HepG2 (cell line): Measurements from ENCODE around the gene AXIN2. TPM values are rescaled to one million over a fixed set of nuclear protein-coding genes. Genes with fewer than 3 reads are reported as not detected.

Experiments
- CBX5 ChIP-seq: sonication (generic); formaldehyde crosslinking; IDR thresholded peaks from 2 replicates; pipeline ENCODE4 v1.4.0; 2020; ENCODE audit warnings: missing genetic modification reagents, borderline replicate concordance
- FOSL2 ChIP-seq: sonication (generic); formaldehyde crosslinking; IDR thresholded peaks from 2 replicates; pipeline ENCODE4 v1.4.0; 2020; ENCODE audit warnings: missing genetic modification reagents
- FOXA3 ChIP-seq: IDR thresholded peaks from 2 replicates; pipeline ENCODE4 v1.6.1; 2016; ENCODE audit warnings: missing genetic modification reagents, missing compliant biosample characterization
- HDAC2 ChIP-seq: sonication (generic); formaldehyde crosslinking; IDR thresholded peaks from 2 replicates; pipeline ENCODE4 v1.4.0; 2020; ENCODE audit warnings: missing genetic modification reagents
- HIVEP1 ChIP-seq: sonication (generic); formaldehyde crosslinking; IDR thresholded peaks from 2 replicates; pipeline ENCODE4 v1.4.0; 2020; ENCODE audit warnings: mild to moderate bottlenecking, missing genetic modification reagents
- IKZF4 ChIP-seq: sonication (generic); formaldehyde crosslinking; IDR thresholded peaks from 2 replicates; pipeline ENCODE4 v1.5.1; 2020; ENCODE audit warnings: borderline replicate concordance, mild to moderate bottlenecking, low read depth, missing genetic modification reagents; ENCODE audit errors: not compliant biosample characterization
- KLF13 ChIP-seq: sonication (generic); formaldehyde crosslinking; IDR thresholded peaks from 2 replicates; pipeline ENCODE4 v1.4.0; 2020; ENCODE audit warnings: mild to moderate bottlenecking, missing genetic modification reagents
- MTF2 ChIP-seq: sonication (generic); formaldehyde crosslinking; IDR thresholded peaks from 2 replicates; pipeline ENCODE4 v1.5.0; 2020; ENCODE audit warnings: missing genetic modification reagents, borderline replicate concordance
- NFE2L2 ChIP-seq: fragments of 150-350 bp; IDR thresholded peaks from 2 replicates; pipeline ENCODE4 v1.6.1; 2014; ENCODE audit warnings: low read length
- NRL ChIP-seq: sonication (generic); formaldehyde crosslinking; IDR thresholded peaks from 2 replicates; pipeline ENCODE4 v1.5.0; 2020; ENCODE audit warnings: missing genetic modification reagents, mild to moderate bottlenecking, moderate library complexity, borderline replicate concordance
- PTBP1 ChIP-seq: fragments of 200-400 bp; formaldehyde crosslinking; IDR thresholded peaks from 2 replicates; pipeline ENCODE4 v1.6.1; 2018; ENCODE audit warnings: low read length, low read depth; ENCODE audit not compliant: poor library complexity, severe bottlenecking
- SIX4 ChIP-seq: sonication (generic); formaldehyde crosslinking; IDR thresholded peaks from 2 replicates; pipeline ENCODE4 v1.4.0; 2020; ENCODE audit warnings: missing genetic modification reagents
- SMYD3 ChIP-seq: sonication (generic); formaldehyde crosslinking; IDR thresholded peaks from 2 replicates; pipeline ENCODE4 v1.8.1; 2023; ENCODE audit warnings: mild to moderate bottlenecking, missing genetic modification reagents
- TRIM22 ChIP-seq: fragments of 450-650 bp; IDR thresholded peaks from 2 replicates; pipeline ENCODE4 v1.6.1; 2017
- ZNF556 ChIP-seq: sonication (generic); formaldehyde crosslinking; IDR thresholded peaks from 2 replicates; pipeline ENCODE4 v1.4.0; 2020; ENCODE audit warnings: mild to moderate bottlenecking, missing genetic modification reagents, borderline replicate concordance
- ZNF567 ChIP-seq: sonication (generic); formaldehyde crosslinking; IDR thresholded peaks from 2 replicates; pipeline ENCODE4 v1.8.1; 2023; ENCODE audit warnings: mild to moderate bottlenecking, missing genetic modification reagents, borderline replicate concordance
- polyA plus RNA-seq, 8 experiments: library from polyadenylated mRNA; depleted of rRNA in 3 of 8; stranded (reverse) in 7 of 8; unstranded in 1 of 8; fragments of >200 nt; fragmentation: Illumina TruSeq in 4 of 8; extraction: Trizol in 4 of 8; gene quantifications; 2 replicates each; pipeline versions ENCODE4 v1.2.1 to v1.2.3, GENCODE V29; 2011 to 2016; ENCODE audit warnings: low read depth in 4 of 8, missing spikeins in 1 of 8, mixed read lengths in 1 of 8; ENCODE audit not compliant: insufficient read depth in 1 of 8
- total RNA-seq, 5 experiments: library from RNA; depleted of rRNA; stranded (reverse); fragments of >200 nt; fragmentation: Illumina TruSeq; extraction: Trizol; gene quantifications; 2 replicates each; pipeline ENCODE4 v1.2.3, GENCODE V29; 2016; ENCODE audit warnings: low read depth in 1 of 5
- TF ChIP-seq, protein P1 (sequence below): sonication (generic); formaldehyde crosslinking; IDR thresholded peaks from 2 replicates; pipeline ENCODE4 v1.5.1; 2020; ENCODE audit warnings: mild to moderate bottlenecking, moderate library complexity, missing genetic modification reagents
- TF ChIP-seq, protein P2 (sequence below), 2 experiments: fragments of 450-650 bp in 1 of 2; sonication (generic) in 1 of 2; formaldehyde crosslinking; IDR thresholded peaks; 2 replicates each; pipeline versions ENCODE4 v1.5.0 to v1.8.0; 2020 to 2022; ENCODE audit warnings: mild to moderate bottlenecking in 1 of 2, missing genetic modification reagents in 1 of 2
- TF ChIP-seq, protein P3 (sequence below): sonication (generic); formaldehyde crosslinking; IDR thresholded peaks from 2 replicates; pipeline ENCODE4 v1.5.1; 2020; ENCODE audit warnings: mild to moderate bottlenecking, missing genetic modification reagents, moderate library complexity
- TF ChIP-seq, protein P4 (sequence below): sonication (generic); formaldehyde crosslinking; IDR thresholded peaks from 2 replicates; pipeline ENCODE4 v1.5.0; 2020; ENCODE audit warnings: missing genetic modification reagents, mild to moderate bottlenecking, borderline replicate concordance

AXIN2 gene
- total and polyA plus RNA-seq, 2 of the 13 experiments (the other 11 are each of a cell fraction or from before 2014, with no cell fraction given), result 58.6 to 63.4 TPM

DNA sequence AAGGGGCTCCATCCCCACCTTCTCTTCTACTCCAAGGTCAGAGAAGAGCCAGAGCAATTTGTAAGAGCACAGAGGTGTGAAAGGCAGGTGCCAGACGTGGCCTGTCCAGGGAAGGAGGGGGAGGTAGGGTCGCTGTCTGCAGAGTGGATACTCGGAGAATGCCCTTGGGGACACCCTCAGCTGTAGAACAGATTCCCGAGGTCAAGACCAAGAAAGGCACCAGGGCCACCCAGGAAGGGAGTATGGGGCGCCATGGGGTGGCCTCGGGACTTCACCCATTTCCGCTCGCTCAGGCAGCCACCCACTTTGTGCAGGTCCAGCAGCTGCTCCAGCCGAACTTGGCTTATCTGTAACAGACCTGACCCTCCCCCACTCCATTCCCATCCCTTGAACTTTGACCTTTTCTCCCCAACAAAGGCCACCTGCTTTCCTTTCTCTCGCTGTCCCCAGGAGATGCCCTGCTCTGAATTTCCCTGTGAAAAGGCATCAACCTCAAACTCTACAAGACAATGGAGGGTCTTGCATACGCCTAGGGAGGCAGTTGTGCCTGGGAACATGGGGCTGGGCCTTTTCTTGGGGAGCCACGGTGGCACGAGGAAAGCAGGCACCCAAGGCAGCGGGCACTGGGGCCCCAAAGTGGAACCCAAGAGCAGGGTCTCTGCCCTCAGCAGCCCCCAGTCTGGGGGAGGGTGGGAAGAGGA is 11.3 kb upstream of the AXIN2 start (continued):
- peak; percentile 74 for TF ChIP-seq HDAC2 (CRISPR knock-in tag)
- TF ChIP-seq, protein P1, sequence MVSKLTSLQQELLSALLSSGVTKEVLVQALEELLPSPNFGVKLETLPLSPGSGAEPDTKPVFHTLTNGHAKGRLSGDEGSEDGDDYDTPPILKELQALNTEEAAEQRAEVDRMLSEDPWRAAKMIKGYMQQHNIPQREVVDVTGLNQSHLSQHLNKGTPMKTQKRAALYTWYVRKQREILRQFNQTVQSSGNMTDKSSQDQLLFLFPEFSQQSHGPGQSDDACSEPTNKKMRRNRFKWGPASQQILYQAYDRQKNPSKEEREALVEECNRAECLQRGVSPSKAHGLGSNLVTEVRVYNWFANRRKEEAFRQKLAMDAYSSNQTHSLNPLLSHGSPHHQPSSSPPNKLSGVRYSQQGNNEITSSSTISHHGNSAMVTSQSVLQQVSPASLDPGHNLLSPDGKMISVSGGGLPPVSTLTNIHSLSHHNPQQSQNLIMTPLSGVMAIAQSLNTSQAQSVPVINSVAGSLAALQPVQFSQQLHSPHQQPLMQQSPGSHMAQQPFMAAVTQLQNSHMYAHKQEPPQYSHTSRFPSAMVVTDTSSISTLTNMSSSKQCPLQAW (CRISPR knock-in tag), result no peak
- no peak for TF ChIP-seq MTF2 (CRISPR knock-in tag)
- no peak for TF ChIP-seq TRIM22
- TF ChIP-seq SMYD3 (CRISPR knock-in tag), result no peak
- TF ChIP-seq NFE2L2, result no peak
- TF ChIP-seq FOXA3 (CRISPR knock-in tag), result peak; percentile 54
- TF ChIP-seq, protein P2, sequence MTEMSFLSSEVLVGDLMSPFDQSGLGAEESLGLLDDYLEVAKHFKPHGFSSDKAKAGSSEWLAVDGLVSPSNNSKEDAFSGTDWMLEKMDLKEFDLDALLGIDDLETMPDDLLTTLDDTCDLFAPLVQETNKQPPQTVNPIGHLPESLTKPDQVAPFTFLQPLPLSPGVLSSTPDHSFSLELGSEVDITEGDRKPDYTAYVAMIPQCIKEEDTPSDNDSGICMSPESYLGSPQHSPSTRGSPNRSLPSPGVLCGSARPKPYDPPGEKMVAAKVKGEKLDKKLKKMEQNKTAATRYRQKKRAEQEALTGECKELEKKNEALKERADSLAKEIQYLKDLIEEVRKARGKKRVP (CRISPR knock-in tag; IDR thresholded peaks at IDR 0.05), result no peak
- TF ChIP-seq, protein P3, sequence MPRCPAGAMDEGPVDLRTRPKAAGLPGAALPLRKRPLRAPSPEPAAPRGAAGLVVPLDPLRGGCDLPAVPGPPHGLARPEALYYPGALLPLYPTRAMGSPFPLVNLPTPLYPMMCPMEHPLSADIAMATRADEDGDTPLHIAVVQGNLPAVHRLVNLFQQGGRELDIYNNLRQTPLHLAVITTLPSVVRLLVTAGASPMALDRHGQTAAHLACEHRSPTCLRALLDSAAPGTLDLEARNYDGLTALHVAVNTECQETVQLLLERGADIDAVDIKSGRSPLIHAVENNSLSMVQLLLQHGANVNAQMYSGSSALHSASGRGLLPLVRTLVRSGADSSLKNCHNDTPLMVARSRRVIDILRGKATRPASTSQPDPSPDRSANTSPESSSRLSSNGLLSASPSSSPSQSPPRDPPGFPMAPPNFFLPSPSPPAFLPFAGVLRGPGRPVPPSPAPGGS (CRISPR knock-in tag), result peak; percentile 35; the same call in 1 of the 2 replicates
- peak; percentile 34 for TF ChIP-seq IKZF4 (CRISPR knock-in tag)
- TF ChIP-seq HIVEP1, result no peak
- TF ChIP-seq CBX5 (CRISPR knock-in tag), result 0 out of 2 replicates have a peak, but pooled peaks have one; percentile 37
- TF ChIP-seq, protein P4, sequence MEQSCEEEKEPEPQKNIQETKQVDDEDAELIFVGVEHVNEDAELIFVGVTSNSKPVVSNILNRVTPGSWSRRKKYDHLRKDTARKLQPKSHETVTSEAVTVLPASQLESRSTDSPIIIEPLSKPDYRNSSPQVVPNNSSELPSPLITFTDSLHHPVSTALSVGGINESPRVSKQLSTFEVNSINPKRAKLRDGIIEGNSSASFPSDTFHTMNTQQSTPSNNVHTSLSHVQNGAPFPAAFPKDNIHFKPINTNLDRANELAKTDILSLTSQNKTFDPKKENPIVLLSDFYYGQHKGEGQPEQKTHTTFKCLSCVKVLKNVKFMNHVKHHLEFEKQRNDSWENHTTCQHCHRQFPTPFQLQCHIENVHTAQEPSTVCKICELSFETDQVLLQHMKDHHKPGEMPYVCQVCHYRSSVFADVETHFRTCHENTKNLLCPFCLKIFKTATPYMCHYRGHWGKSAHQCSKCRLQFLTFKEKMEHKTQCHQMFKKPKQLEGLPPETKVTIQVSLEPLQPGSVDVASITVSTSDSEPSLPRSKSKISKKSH (CRISPR knock-in tag), result peak; percentile 78; the same call in 1 of the 2 replicates
- TF ChIP-seq SIX4 (CRISPR knock-in tag), result 0 out of 2 replicates have a peak, but pooled peaks have one; percentile 31
- 0 out of 2 replicates have a peak, but pooled peaks have one; percentile 82 for TF ChIP-seq ZNF567 (CRISPR knock-in tag)
- TF ChIP-seq ZNF556, result peak; percentile 74; the same call in 1 of the 2 replicates
- TF ChIP-seq NRL (CRISPR knock-in tag), result 0 out of 2 replicates have a peak, but pooled peaks have one; percentile 45
- peak; percentile 37 for TF ChIP-seq FOSL2
- TF ChIP-seq PTBP1, result no peak
- peak; percentile 68; the same call in 1 of the 2 replicates for TF ChIP-seq KLF13 (CRISPR knock-in tag)
